Motor neuron (in vitro differentiated cells): Measurements from ENCODE around the gene TEAD4. TPM values are rescaled to one million over a fixed set of nuclear protein-coding genes. Genes with fewer than 3 reads are reported as not detected.
A peak's percentile ranks its signal among the peaks of the same experiment; 100 is the strongest.

ENCODE experiments used
- ATAC-seq, 8 experiments: fragments of 200-7000 bp; cut with Tn5 transposase; replicated peaks in 6 of 8; 2 replicates each; pipeline ENCODE4 v1.8.0; 2021; ENCODE audit warnings: mild to moderate bottlenecking in 8 of 8, moderate library complexity in 8 of 8
- H3K27ac ChIP-seq, 2 donors: fragments of 250-450 bp; sonication (Bioruptor Pico); 2 replicates each; pipeline ENCODE4 v1.9.0; 2021; ENCODE audit warnings: antibody characterized with exemption in 2 of 2, mild to moderate bottlenecking in 2 of 2, moderate library complexity in 1 of 2
- H3K4me1 ChIP-seq, 2 donors: fragments of 250-450 bp; sonication (Bioruptor Pico); replicated peaks in 1 of 2; 2 replicates each; pipeline ENCODE4 v1.6.1; 2021; ENCODE audit warnings: antibody characterized with exemption in 2 of 2, mild to moderate bottlenecking in 2 of 2, moderate library complexity in 1 of 2
- H3K4me3 ChIP-seq, 5 donors: fragments of 250-450 bp; sonication (Bioruptor Pico); 2 replicates each; pipeline ENCODE4 v1.9.0; 2021; ENCODE audit warnings: antibody characterized with exemption in 5 of 5, mild to moderate bottlenecking in 5 of 5, moderate library complexity in 4 of 5
- WGBS, 10 experiments: fragments of 450-650 bp; shearing (Covaris generic); methylation state at CpG; one replicate each; pipeline ENCODE4 v1.0.0; 2022; 5-methylcytosine and 5-hydroxymethylcytosine counted together
- in situ Hi-C, 9 experiments: fragments of 400-800 bp; cut with MboI; loops; one replicate each; pipeline ENCODE4 v1.15.0; 2021; ENCODE audit warnings: low sequenced_read_pairs in 9 of 9, low pct_unique_long_range_greater_than_20kb in 2 of 9; ENCODE audit not compliant: unreplicated experiment in 9 of 9
- total RNA-seq, 8 experiments: library from RNA; unstranded; fragments of 300-600 nt; gene quantifications; 2 replicates each; pipeline versions ENCODE4 v1.2.3 to v1.2.4, GENCODE V29; 2022

Gene TEAD4
- total RNA-seq, 8 experiments from 2014 or later: 0.98 to 21.0 (median 9.1) TPM

DNA sequence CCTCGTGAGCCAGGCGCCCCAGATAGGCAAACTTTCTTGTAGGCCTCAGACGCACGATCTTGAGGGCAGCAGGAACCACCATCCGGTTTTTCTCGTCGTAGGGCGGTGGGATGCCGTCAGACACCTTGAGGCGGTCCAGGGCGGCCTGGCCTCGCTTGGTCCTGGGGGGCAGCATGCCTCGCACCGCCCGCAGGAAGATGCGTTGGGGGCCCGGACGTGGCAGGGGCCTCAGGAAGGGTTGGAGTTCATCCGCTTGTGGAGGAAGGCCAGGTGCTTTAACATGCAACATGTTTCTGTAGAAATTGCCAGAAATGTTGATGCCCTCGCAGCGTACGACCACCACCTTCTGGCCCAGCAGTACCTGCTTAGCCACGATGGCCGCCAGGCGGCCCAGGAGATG, 112.5 kb downstream of the TEAD4 start:
- 100% methylated on average over 2 to 3 of the region's 25 CpGs; no CpG with 5 or more reads in 6 of the 10 experiments for WGBS, 10 experiments
- ATAC-seq: no peak
- H3K4me3 ChIP-seq: no peak overlapping the region
- H3K4me1 ChIP-seq: peaks cover 9% of the 10 kb centered on the region in 2 donors
- no peak overlapping the region for H3K27ac ChIP-seq
- in situ Hi-C loops: loop anchor here in 1 of 9 experiments (10.0 kb wide), 1 partner anchor 203 kb away; no protein-coding TSS in a partner anchor

- in situ Hi-C loops: loop anchor here in 1 of 9 experiments (10.0 kb wide), 1 partner anchor 201 kb away; no protein-coding TSS in a partner anchor
- H3K4me3 ChIP-seq: no peak overlapping the region
- H3K4me1 ChIP-seq: peaks cover 9% of the 10 kb centered on the region in 2 donors
- ATAC-seq: peak; percentile 15 to 41 (median 29)
- no peak overlapping the region for H3K27ac ChIP-seq
- 0 to 53% (median 19%) methylated on average over 3 to 10 of the region's 13 CpGs; no CpG with 5 or more reads in 1 of the 10 experiments for WGBS, 10 experiments
Measured at GRCh38 chr12:3073438-3074250, 114.4 kb downstream of the TEAD4 start.

GRCh38 chr12:3075315-3075714, 116.1 kb downstream of the TEAD4 start:
- in situ Hi-C loops: loop anchor here in 1 of 9 experiments (10.0 kb wide), 1 partner anchor 199 kb away; no protein-coding TSS in a partner anchor
- Histone ChIP-seq H3K4me3 (no peak overlapping the region), H3K27ac (no peak overlapping the region), H3K4me1 (peaks cover 9% of the 10 kb centered on the region in 2 donors)
- WGBS, 10 experiments: 100% methylated on average over 1 to 2 of the region's 6 CpGs; no CpG with 5 or more reads in 6 of the 10 experiments
- ATAC-seq: no peak

GRCh38 chr12:3076730-3077571, 117.8 kb downstream of the TEAD4 start, which contains the start of gene TSPAN9:
Gene TSPAN9 (plus strand): TSS chr12:3077379. CDS start chr12:3201194, 123,815 bp downstream.
- in situ Hi-C loops: loop anchor here in 1 of 9 experiments (10.0 kb wide), 1 partner anchor 198 kb away; no protein-coding TSS in a partner anchor
- 0 to 20% methylated on average over 1 to 2 of the region's 95 CpGs; no CpG with 5 or more reads in 8 of the 10 experiments for WGBS, 10 experiments
- H3K27ac ChIP-seq: peak within 1 kb of the TSS; percentile 0 to 38

DNA sequence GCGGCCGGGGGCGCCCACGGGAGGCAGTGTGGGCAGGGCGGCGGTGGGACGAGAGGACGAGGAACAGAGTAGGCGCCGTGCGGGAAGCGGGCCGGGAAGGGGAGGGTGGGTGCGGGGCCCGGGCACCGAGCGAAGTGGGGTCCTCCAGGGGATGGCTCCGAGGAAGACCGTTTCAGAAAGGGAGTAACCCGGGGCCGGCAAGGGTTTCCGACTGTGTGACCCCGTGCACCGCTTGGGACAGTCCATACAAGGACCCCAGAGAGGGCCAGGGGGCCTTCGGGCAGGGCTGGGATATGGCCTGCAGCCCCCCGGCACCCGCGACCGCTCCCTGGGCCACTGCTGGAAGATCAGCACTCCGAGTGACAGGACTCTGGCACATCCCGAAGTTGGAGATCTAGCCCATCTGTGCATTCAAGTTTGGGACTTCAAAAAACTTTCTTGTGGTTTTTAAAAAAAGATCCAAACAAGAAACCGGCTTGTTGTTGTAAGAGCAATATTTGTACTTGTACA, 118.4 kb downstream of the TEAD4 start:
- in situ Hi-C loops: loop anchor here in 1 of 9 experiments (10.0 kb wide), 1 partner anchor 197 kb away; no protein-coding TSS in a partner anchor
- peak in 6 of 8 experiments; percentile 5 to 34 (median 16) for ATAC-seq
- H3K27ac ChIP-seq: no peak overlapping the region
- peaks cover 9% of the 10 kb centered on the region in 2 donors for H3K4me1 ChIP-seq
- WGBS, 10 experiments: 0 to 24% (median 18%) methylated on average over 1 to 6 of the region's 32 CpGs; no CpG with 5 or more reads in 6 of the 10 experiments
- H3K4me3 ChIP-seq: peak overlapping the region; percentile 71 to 95 (median 84)

More at GRCh38 chr12:3076730-3077571, 117.8 kb downstream of the TEAD4 start, which contains the start of gene TSPAN9:
- peak within 1 kb of the TSS; percentile 71 to 95 (median 84) for H3K4me3 ChIP-seq
- ATAC-seq: peak; percentile 72 to 89 (median 84)
- peaks cover 9% of the 10 kb centered on the region in 2 donors for H3K4me1 ChIP-seq

DNA sequence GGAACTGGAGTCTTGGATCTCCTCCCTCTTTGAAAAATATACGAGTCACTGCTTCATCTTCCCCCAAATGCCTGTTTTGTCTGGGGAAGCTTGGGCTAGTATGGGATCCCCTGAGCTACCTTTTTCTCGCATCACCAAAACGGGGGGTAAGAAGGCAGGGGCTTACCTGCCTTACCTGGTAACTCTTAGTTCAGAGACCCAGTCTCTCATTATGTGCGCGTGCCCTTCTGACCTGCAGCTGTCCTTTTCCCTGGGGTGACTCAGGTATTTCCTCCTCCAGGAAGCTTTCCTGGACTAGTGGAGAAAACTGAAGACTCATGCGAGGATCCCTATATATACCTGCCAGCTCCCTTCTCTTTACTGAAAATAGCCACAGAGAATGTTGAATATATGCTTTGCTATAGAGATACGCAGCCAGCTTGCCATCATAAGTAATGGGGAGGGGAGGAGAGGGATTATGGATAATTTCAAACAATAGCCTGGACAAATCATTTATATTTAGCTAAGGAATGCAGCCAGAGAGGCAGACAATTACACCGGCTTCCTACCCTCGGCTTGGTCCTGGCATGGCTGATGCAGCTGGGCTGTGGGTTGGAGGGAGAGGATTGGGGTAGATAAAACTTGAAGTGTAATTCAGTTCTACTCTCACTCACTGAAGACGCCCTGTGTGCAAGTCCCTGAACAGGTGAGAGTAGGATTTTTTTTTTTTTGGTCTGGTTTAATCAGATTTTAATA, 119.1 kb downstream of the TEAD4 start:
- H3K27ac ChIP-seq: no peak overlapping the region
- peaks cover 9% of the 10 kb centered on the region in 2 donors for H3K4me1 ChIP-seq
- 28 to 86% (median 74%) methylated on average over 1 to 6 of the region's 10 CpGs for WGBS, 10 experiments
- ATAC-seq: no peak
- peak overlapping the region; percentile 71 to 95 (median 84) for H3K4me3 ChIP-seq
- in situ Hi-C loops: loop anchor here in 1 of 9 experiments (10.0 kb wide), 1 partner anchor 197 kb away; no protein-coding TSS in a partner anchor

GRCh38 chr12:3081091-3081490, 121.9 kb downstream of the TEAD4 start:
- Histone ChIP-seq H3K27ac (no peak overlapping the region), H3K4me3 (no peak overlapping the region), H3K4me1 (peaks cover 3 to 5% of the 10 kb centered on the region in 2 donors)
- 50 to 100% (median 91%) methylated on average over 1 to 8 of the region's 9 CpGs for WGBS, 10 experiments
- no peak for ATAC-seq
- in situ Hi-C loops: no loop called here

GRCh38 chr12:3081886-3082285, 122.7 kb downstream of the TEAD4 start:
- in situ Hi-C loops: no loop called here
- ATAC-seq: no peak
- no peak overlapping the region for H3K4me3 ChIP-seq
- H3K4me1 ChIP-seq: no peaks in the 10 kb centered on the region
- WGBS, 10 experiments: 14 to 71% (median 60%) methylated on average over 1 to 5 of the region's 7 CpGs; no CpG with 5 or more reads in 3 of the 10 experiments
- H3K27ac ChIP-seq: no peak overlapping the region

DNA sequence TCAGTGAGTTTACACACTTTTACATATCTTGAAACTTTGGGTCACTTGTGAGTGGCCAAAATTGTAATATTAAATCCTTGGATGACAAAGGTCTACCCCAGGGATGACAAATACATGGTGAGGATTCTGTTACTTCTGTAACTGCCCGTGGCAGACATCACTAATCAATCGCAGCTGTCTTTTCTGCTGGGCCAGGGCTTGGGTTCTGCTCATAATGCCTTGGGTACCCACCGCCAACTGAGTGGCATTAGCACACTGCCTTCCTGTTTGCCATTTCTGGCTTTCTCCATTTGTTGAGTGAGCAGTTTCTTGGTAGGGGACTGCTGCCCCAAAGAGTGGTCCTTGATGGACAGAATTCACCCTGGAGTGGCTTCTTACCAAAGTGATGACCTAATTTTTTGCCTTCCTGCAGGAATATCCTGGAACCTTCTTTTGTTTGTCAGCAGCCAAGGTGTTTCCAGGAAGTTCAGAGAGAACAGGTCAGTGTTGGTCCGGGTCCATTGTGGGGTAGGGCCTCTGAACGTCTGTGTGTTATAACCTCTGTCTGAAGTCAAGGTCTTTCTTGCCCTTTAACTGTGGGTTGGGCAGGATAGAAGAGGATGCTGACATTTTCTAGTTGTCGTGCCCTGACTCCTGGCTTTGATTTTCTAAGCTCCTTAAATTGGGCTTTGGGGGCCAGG, 124.2 kb downstream of the TEAD4 start:
- Histone ChIP-seq H3K4me3 (no peak overlapping the region), H3K4me1 (no peaks in the 10 kb centered on the region), H3K27ac (no peak overlapping the region)
- WGBS, 10 experiments: 71 to 100% (median 79%) methylated on average over 2 to 6 of the region's 6 CpGs; no CpG with 5 or more reads in 5 of the 10 experiments
- no peak for ATAC-seq
- in situ Hi-C loops: no loop called here

- in situ Hi-C loops: no loop called here
- Histone ChIP-seq H3K4me1 (no peaks in the 10 kb centered on the region), H3K27ac (no peak overlapping the region), H3K4me3 (no peak overlapping the region)
- ATAC-seq: peak in 3 of 8 experiments; percentile 10 to 25 (median 13)
- WGBS, 10 experiments: 68 to 100% (median 82%) methylated on average over 1 to 4 of the region's 5 CpGs; no CpG with 5 or more reads in 4 of the 10 experiments
Measured at GRCh38 chr12:3083921-3084347, 124.7 kb downstream of the TEAD4 start.

GRCh38 chr12:3084742-3085141, 125.5 kb downstream of the TEAD4 start:
- H3K27ac ChIP-seq: no peak overlapping the region
- H3K4me1 ChIP-seq: no peaks in the 10 kb centered on the region
- H3K4me3 ChIP-seq: no peak overlapping the region
- in situ Hi-C loops: no loop called here
- 58 to 100% (median 76%) methylated on average over 1 to 7 of the region's 12 CpGs; no CpG with 5 or more reads in 2 of the 10 experiments for WGBS, 10 experiments
- peak in 1 of 8 experiments; percentile 11 for ATAC-seq
